Right lobe of liver (tissue), 6 donors: ENCODE results near the gene ENOX2. TPM values are rescaled to one million over a fixed set of nuclear protein-coding genes. Genes with fewer than 3 reads are reported as not detected.

Source experiments
- ATAC-seq, 4 donors: fragments of 200-7000 bp; cut with Tn5 transposase; one replicate each; pipeline ENCODE4 v1.9.1; 2020; ENCODE audit warnings: mild to moderate bottlenecking in 4 of 4, moderate library complexity in 4 of 4
- DNase-seq, 3 donors: peaks; one replicate each; pipeline ENCODE4 v3.0.0-alpha.2; 2020
- H3K27ac ChIP-seq, 3 donors: fragments of 200-600 bp; one replicate each; pipeline ENCODE4 v1.8.0; 2022
- H3K27me3 ChIP-seq, 2 donors: fragments of 200-600 bp; one replicate each; pipeline ENCODE4 v1.8.0; 2022
- H3K36me3 ChIP-seq, 4 donors: fragments of 200-600 bp; sonication (generic) in 1 of 4; one replicate each; pipeline versions ENCODE4 v1.5.1 to v1.8.0; 2017 to 2022; ENCODE audit warnings: control low read depth in 1 of 4
- H3K4me1 ChIP-seq, 4 donors: fragments of 200-600 bp; sonication (generic) in 1 of 4; one replicate each; pipeline versions ENCODE4 v1.5.1 to v1.8.0; 2017 to 2022; ENCODE audit warnings: control low read depth in 1 of 4
- H3K4me3 ChIP-seq, 3 donors: fragments of 200-600 bp; one replicate each; pipeline ENCODE4 v1.8.0; 2022
- H3K9me3 ChIP-seq, 4 donors: fragments of 200-600 bp; sonication (generic) in 1 of 4; one replicate each; pipeline versions ENCODE4 v1.5.1 to v1.8.0; 2017 to 2022; ENCODE audit warnings: control low read depth in 1 of 4
- POLR2A ChIP-seq: fragments of 450-650 bp; IDR thresholded peaks from one replicate; pipeline ENCODE4 v1.6.1; 2017; ENCODE audit warnings: antibody characterized with exemption, mild to moderate bottlenecking
- WGBS: methylation state at CpG from one replicate; pipeline ENCODE4 v1.1.6; 2018; ENCODE audit warnings: low coverage, low lambda C conversion rate; ENCODE audit not compliant: insufficient coverage; ENCODE audit errors: missing lambda C conversion rate; 5-methylcytosine and 5-hydroxymethylcytosine counted together
- intact Hi-C, 2 donors: fragments of 100-400 bp; cut with DNase I; formaldehyde crosslinking; loops; one replicate each; pipeline versions ENCODE4 v1.11.2 to v1.14.1; 2022
- total RNA-seq, 6 experiments: library from RNA; depleted of rRNA in 2 of 6; stranded (reverse); fragments of >200 nt in 2 of 6; fragmentation: NEBNext Ultra II Directional in 3 of 6; extraction: Animal tissue kit (Norgen Biotek cat#: 25700) in 3 of 6; gene quantifications; one replicate each; pipeline versions ENCODE4 v1.1.0 to v1.2.4, GENCODE V29; 2016 to 2023
- TF ChIP-seq, protein P1 (sequence below), 4 donors: fragments of 200-600 bp in 3 of 4; fragments of 450-650 bp in 1 of 4; IDR thresholded peaks; one replicate each; pipeline versions ENCODE4 v1.5.1 to v1.8.0; 2016 to 2022; ENCODE audit warnings: antibody characterized with exemption in 4 of 4, mild to moderate bottlenecking in 2 of 4
- donor health status: DM: no; HTN: yes; CAD: no.
- donor health status: DM: no; HTN: no; CAD: no.
- donor health status: DM: no; HTN: no; CAD: no.
- donor health status: DM: no; HTN: yes; CAD: no.
- donor health status: DM: no; HTN: yes; CAD: no.

The ENOX2 gene
- total RNA-seq, 6 experiments from 2014 or later = 6.9 to 14.7 (median 10.8) TPM

GRCh38 chrX:130885996-130886395 lies 17.0 kb downstream of the ENOX2 start:
- no peaks in the 10 kb centered on the region for H3K36me3 ChIP-seq
- H3K4me1 ChIP-seq = no peaks in the 10 kb centered on the region
- intact Hi-C loops = no loop called here
- H3K4me3 ChIP-seq = no peak overlapping the region
- H3K27me3 ChIP-seq = no peaks in the 10 kb centered on the region
- WGBS = 56% methylated on average over 5 of the region's 5 CpGs
- TF ChIP-seq POLR2A = no peak
- TF ChIP-seq, protein P1, sequence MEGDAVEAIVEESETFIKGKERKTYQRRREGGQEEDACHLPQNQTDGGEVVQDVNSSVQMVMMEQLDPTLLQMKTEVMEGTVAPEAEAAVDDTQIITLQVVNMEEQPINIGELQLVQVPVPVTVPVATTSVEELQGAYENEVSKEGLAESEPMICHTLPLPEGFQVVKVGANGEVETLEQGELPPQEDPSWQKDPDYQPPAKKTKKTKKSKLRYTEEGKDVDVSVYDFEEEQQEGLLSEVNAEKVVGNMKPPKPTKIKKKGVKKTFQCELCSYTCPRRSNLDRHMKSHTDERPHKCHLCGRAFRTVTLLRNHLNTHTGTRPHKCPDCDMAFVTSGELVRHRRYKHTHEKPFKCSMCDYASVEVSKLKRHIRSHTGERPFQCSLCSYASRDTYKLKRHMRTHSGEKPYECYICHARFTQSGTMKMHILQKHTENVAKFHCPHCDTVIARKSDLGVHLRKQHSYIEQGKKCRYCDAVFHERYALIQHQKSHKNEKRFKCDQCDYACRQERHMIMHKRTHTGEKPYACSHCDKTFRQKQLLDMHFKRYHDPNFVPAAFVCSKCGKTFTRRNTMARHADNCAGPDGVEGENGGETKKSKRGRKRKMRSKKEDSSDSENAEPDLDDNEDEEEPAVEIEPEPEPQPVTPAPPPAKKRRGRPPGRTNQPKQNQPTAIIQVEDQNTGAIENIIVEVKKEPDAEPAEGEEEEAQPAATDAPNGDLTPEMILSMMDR (IDR thresholded peaks at IDR 0.05) = no peak
- DNase-seq (no peak), ATAC-seq (no peak)
- H3K9me3 ChIP-seq = no peaks in the 10 kb centered on the region
- no peak overlapping the region for H3K27ac ChIP-seq

GRCh38 chrX:130885508-130885907 lies 17.5 kb downstream of the ENOX2 start:
- Histone ChIP-seq H3K4me1 (no peaks in the 10 kb centered on the region), H3K9me3 (no peaks in the 10 kb centered on the region), H3K4me3 (no peak overlapping the region), H3K36me3 (no peaks in the 10 kb centered on the region), H3K27ac (no peak overlapping the region), H3K27me3 (no peaks in the 10 kb centered on the region)
- 15% methylated on average over 2 of the region's 2 CpGs for WGBS
- TF ChIP-seq, protein P1 (IDR thresholded peaks at IDR 0.05) = no peak
- TF ChIP-seq POLR2A = no peak
- intact Hi-C loops = no loop called here
- ATAC-seq (peak in 1 of 4 donors; percentile 40), DNase-seq (no peak)

DNA sequence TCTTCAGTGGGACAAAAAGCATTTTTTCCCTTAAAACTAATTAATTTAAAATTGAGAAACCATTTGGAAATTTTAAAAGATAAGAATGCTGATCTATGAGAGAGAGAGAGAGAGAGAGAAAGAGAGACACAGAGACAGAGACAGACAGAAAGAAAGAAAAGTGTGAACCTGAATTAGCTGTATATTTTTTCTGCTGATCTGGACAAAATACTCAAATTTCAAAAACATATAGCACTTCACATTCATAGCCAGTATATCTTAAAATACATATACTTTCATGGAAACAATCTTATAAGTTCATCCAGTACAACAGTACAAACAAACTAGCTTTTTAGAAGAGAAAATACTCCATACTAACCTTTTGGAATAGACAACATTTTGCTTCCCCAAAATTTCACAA lies 18.4 kb downstream of the ENOX2 start:
- H3K9me3 ChIP-seq = no peaks in the 10 kb centered on the region
- no peaks in the 10 kb centered on the region for H3K4me1 ChIP-seq
- no peak overlapping the region for H3K27ac ChIP-seq
- TF ChIP-seq, protein P1 (IDR thresholded peaks at IDR 0.05) = no peak
- H3K36me3 ChIP-seq = no peaks in the 10 kb centered on the region
- DNase-seq (no peak), ATAC-seq (no peak)
- no peak overlapping the region for H3K4me3 ChIP-seq
- intact Hi-C loops = no loop called here
- no peaks in the 10 kb centered on the region for H3K27me3 ChIP-seq

- no peaks in the 10 kb centered on the region for H3K27me3 ChIP-seq
- DNase-seq (no peak), ATAC-seq (no peak)
- no peak for TF ChIP-seq POLR2A
- TF ChIP-seq, protein P1 (IDR thresholded peaks at IDR 0.05) = no peak
- H3K9me3 ChIP-seq = peaks cover 0 to 2% (median 0%) of the 10 kb centered on the region in 4 donors
- intact Hi-C loops = no loop called here
- no peak overlapping the region for H3K27ac ChIP-seq
- H3K4me3 ChIP-seq = no peak overlapping the region
- WGBS = 47% methylated on average over 2 of the region's 2 CpGs
- peaks cover 0 to 14% (median 0%) of the 10 kb centered on the region in 4 donors for H3K4me1 ChIP-seq
- no peaks in the 10 kb centered on the region for H3K36me3 ChIP-seq
These were observed 23.1 kb downstream of the ENOX2 start for GRCh38 chrX:130879869-130880268.
